GM23338 (cell line): Measurements from ENCODE around the gene EPHB1. TPM values are rescaled to one million over a fixed set of nuclear protein-coding genes. Genes with fewer than 3 reads are reported as not detected.

ENCODE experiments used
- ATAC-seq: fragments of 200-7000 bp; cut with Tn5 transposase; 3 replicates; pipeline ENCODE4 v1.9.1; 2020
- DNase-seq: peaks from one replicate; pipeline ENCODE4 v3.0.0-alpha.2; 2015; ENCODE audit warnings: low spot score
- H2AFZ ChIP-seq: fragments of 200-600 bp; sonication (generic); 2 replicates; pipeline ENCODE4 v1.8.0; 2016; ENCODE audit warnings: antibody characterized with exemption, mild to moderate bottlenecking, moderate library complexity
- H3F3A ChIP-seq: fragments of 200-600 bp; sonication (generic); replicated peaks from 2 replicates; pipeline ENCODE4 v1.8.0; 2017; ENCODE audit warnings: antibody characterized with exemption, mixed run types, low read depth
- H3K27ac ChIP-seq: fragments of 200-600 bp; sonication (generic); 2 replicates; pipeline ENCODE4 v1.6.1; 2016; ENCODE audit warnings: low read depth
- H3K27me3 ChIP-seq: fragments of 200-600 bp; sonication (generic); 2 replicates; pipeline ENCODE4 v1.8.0; 2016; ENCODE audit warnings: mild to moderate bottlenecking, mixed run types, moderate library complexity; ENCODE audit not compliant: insufficient read depth
- H3K36me3 ChIP-seq: fragments of 200-600 bp; sonication (generic); 2 replicates; pipeline ENCODE4 v1.8.0; 2016; ENCODE audit warnings: mild to moderate bottlenecking; ENCODE audit not compliant: insufficient read depth
- H3K4me1 ChIP-seq: fragments of 200-600 bp; sonication (generic); 2 replicates; pipeline ENCODE4 v1.8.0; 2016; ENCODE audit warnings: mild to moderate bottlenecking, moderate library complexity; ENCODE audit not compliant: insufficient read depth
- H3K4me2 ChIP-seq: fragments of 200-600 bp; sonication (generic); 2 replicates; pipeline ENCODE4 v1.7.1; 2017; ENCODE audit warnings: mixed run types
- H3K4me3 ChIP-seq: fragments of 200-600 bp; sonication (generic); 2 replicates; pipeline ENCODE4 v1.6.1; 2016; ENCODE audit warnings: mixed run types
- H3K79me2 ChIP-seq: fragments of 200-600 bp; sonication (generic); replicated peaks from 2 replicates; pipeline ENCODE4 v1.8.0; 2017; ENCODE audit warnings: mild to moderate bottlenecking; ENCODE audit not compliant: insufficient read depth
- H3K9me2 ChIP-seq: fragments of 200-600 bp; sonication (generic); 2 replicates; pipeline ENCODE4 v1.8.0; 2017; ENCODE audit not compliant: insufficient read depth
- H4K20me1 ChIP-seq: fragments of 200-600 bp; sonication (generic); replicated peaks from 2 replicates; pipeline ENCODE4 v1.8.0; 2017; ENCODE audit warnings: mild to moderate bottlenecking; ENCODE audit not compliant: insufficient read depth
- H3K27ac Mint-ChIP-seq: 2 replicates; pipeline ENCODE4 v1.8.0; 2020; ENCODE audit warnings: inconsistent platforms, mild to moderate bottlenecking, moderate library complexity, mixed read lengths
- H3K27me3 Mint-ChIP-seq: 3 replicates; pipeline ENCODE4 v1.8.0; 2022; ENCODE audit warnings: low read depth, mild to moderate bottlenecking, moderate library complexity, mixed read lengths, inconsistent platforms; ENCODE audit not compliant: insufficient read depth, poor library complexity
- H3K36me3 Mint-ChIP-seq: 3 replicates; pipeline ENCODE4 v1.8.0; 2021; ENCODE audit warnings: low read depth, mild to moderate bottlenecking, inconsistent platforms, moderate library complexity, mixed read lengths
- H3K4me1 Mint-ChIP-seq: 3 replicates; pipeline ENCODE4 v1.8.0; 2020; ENCODE audit warnings: mild to moderate bottlenecking, inconsistent platforms, mixed read lengths
- H3K4me3 Mint-ChIP-seq: 3 replicates; pipeline ENCODE4 v1.8.0; 2021; ENCODE audit warnings: moderate library complexity, mild to moderate bottlenecking, inconsistent platforms, mixed read lengths
- H3K9me3 Mint-ChIP-seq: 3 replicates; pipeline ENCODE4 v1.8.0; 2020; ENCODE audit warnings: moderate library complexity, mild to moderate bottlenecking, inconsistent platforms, mixed read lengths
- CREB1 ChIP-seq: fragments of 250-450 bp; sonication (Bioruptor Pico); IDR thresholded peaks from 2 replicates; pipeline ENCODE4 v1.5.0; 2020; ENCODE audit warnings: low read depth, mild to moderate bottlenecking, moderate library complexity
- ETS1 ChIP-seq: IDR thresholded peaks from 2 replicates; pipeline ENCODE4 v1.6.1; 2016; ENCODE audit warnings: antibody characterized with exemption
- EZH2 ChIP-seq: fragments of 200-600 bp; sonication (generic); IDR thresholded peaks from one replicate; pipeline ENCODE4 v1.8.0; 2017; ENCODE audit warnings: antibody characterized with exemption, mild to moderate bottlenecking, low read depth; ENCODE audit not compliant: unreplicated experiment
- EZH2phosphoT487 ChIP-seq: fragments of 200-600 bp; sonication (generic); IDR thresholded peaks from one replicate; pipeline ENCODE4 v1.8.1; 2018; ENCODE audit warnings: antibody characterized with exemption; ENCODE audit not compliant: unreplicated experiment
- JUNB ChIP-seq: IDR thresholded peaks from one replicate; pipeline ENCODE4 v1.6.1; 2016; ENCODE audit warnings: antibody characterized with exemption; ENCODE audit not compliant: unreplicated experiment
- NANOG ChIP-seq: IDR thresholded peaks from 2 replicates; pipeline ENCODE4 v1.6.1; 2016; ENCODE audit warnings: antibody characterized with exemption, borderline replicate concordance
- POLR2AphosphoS5 ChIP-seq: IDR thresholded peaks from 2 replicates; pipeline ENCODE4 v1.6.1; 2016; ENCODE audit warnings: antibody characterized with exemption, low read depth
- STAT1 ChIP-seq: IDR thresholded peaks from one replicate; pipeline ENCODE4 v1.6.1; 2016; ENCODE audit warnings: antibody characterized with exemption; ENCODE audit not compliant: unreplicated experiment
- ZNF114 ChIP-seq: fragments of 250-450 bp; sonication (Bioruptor Pico); IDR thresholded peaks from 2 replicates; pipeline ENCODE4 v1.5.0; 2020; ENCODE audit warnings: mild to moderate bottlenecking, moderate library complexity
- ZNF331 ChIP-seq: fragments of 250-450 bp; sonication (Bioruptor Pico); IDR thresholded peaks from 2 replicates; pipeline ENCODE4 v1.5.0; 2020; ENCODE audit warnings: low read depth, mild to moderate bottlenecking, moderate library complexity
- polyA plus RNA-seq: library from polyadenylated mRNA; unstranded; fragments of >200 nt; fragmentation: Nextera tagmentation; extraction: Ambion mirVana; gene quantifications from 2 replicates; pipeline ENCODE4 v1.2.1, GENCODE V29; 2016
- total RNA-seq: library from RNA; depleted of rRNA; stranded (reverse); fragments of >200 nt; shearing (Covaris generic); gene quantifications from 2 replicates; pipeline ENCODE4 v1.2.3, GENCODE V29; 2014
- TF ChIP-seq, protein P1 (sequence below): fragments of 250-450 bp; sonication (Bioruptor Pico); IDR thresholded peaks from 2 replicates; pipeline ENCODE4 v1.5.0; 2020; ENCODE audit warnings: mild to moderate bottlenecking, moderate library complexity
- TF ChIP-seq, protein P2 (sequence below): IDR thresholded peaks from one replicate; pipeline ENCODE4 v1.6.1; 2018; ENCODE audit warnings: antibody characterized with exemption; ENCODE audit not compliant: unreplicated experiment
- TF ChIP-seq, protein P3 (sequence below), 2 experiments: fragments of 200-600 bp in 1 of 2; sonication (generic) in 1 of 2; conservative IDR thresholded peaks; 2 replicates each; pipeline versions ENCODE4 v1.5.1 to v1.6.1; 2016 to 2017; ENCODE audit warnings: antibody characterized with exemption in 2 of 2, low read depth in 2 of 2, mild to moderate bottlenecking in 2 of 2, moderate library complexity in 1 of 2

The EPHB1 gene
- total and polyA plus RNA-seq, 2 experiments from 2014 or later: 2.7 to 5.2 TPM

DNA sequence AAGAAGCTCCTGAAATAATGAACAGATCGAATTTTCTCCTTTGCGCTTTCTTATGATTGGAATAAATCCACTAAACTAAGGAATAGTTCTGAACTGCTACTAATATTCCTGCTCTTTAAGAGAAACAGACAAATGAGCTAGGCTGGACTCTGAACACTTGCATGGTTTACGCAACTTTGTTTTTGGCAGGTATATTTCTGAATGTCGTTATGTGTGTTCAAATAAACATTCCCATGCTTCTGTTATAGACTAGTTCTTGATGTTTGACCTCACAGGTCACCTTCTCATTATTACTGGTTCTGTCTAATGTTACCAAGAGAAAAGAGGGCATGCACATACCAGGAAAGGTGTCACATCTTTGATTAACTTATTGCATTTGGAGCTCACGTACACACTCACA, 418.2 kb downstream of the EPHB1 start:
- Mint-ChIP-seq H3K27ac (no peak overlapping the region), H3K4me3 (no peak overlapping the region), H3K36me3 (no peaks in the 10 kb centered on the region), H3K4me1 (peaks cover 42% of the 10 kb centered on the region), H3K9me3 (no peaks in the 10 kb centered on the region), H3K27me3 (peaks cover 15% of the 10 kb centered on the region)
- ATAC-seq (no peak), DNase-seq (no peak)
- Histone ChIP-seq H3K4me1 (peaks cover 19% of the 10 kb centered on the region), H3K27ac (no peak overlapping the region), H2AFZ (no peak overlapping the region), H4K20me1 (no peaks in the 10 kb centered on the region), H3K36me3 (no peaks in the 10 kb centered on the region), H3K79me2 (no peaks in the 10 kb centered on the region), H3K9me2 (peaks cover 3% of the 10 kb centered on the region; the same call in 1 of the 2 replicates), H3K4me3 (no peak overlapping the region), H3F3A (no peaks in the 10 kb centered on the region; the same call in 1 of the 2 replicates), H3K4me2 (no peak overlapping the region), H3K27me3 (no peaks in the 10 kb centered on the region)
- TF ChIP-seq JUNB (no peak), EZH2 (no peak), ZNF114 (CRISPR knock-in tag) (no peak), NANOG (no peak), ZNF331 (CRISPR knock-in tag) (no peak), ETS1 (no peak), POLR2AphosphoS5 (no peak), CREB1 (CRISPR knock-in tag) (no peak), EZH2phosphoT487 (no peak), STAT1 (no peak)
- TF ChIP-seq, protein P1, sequence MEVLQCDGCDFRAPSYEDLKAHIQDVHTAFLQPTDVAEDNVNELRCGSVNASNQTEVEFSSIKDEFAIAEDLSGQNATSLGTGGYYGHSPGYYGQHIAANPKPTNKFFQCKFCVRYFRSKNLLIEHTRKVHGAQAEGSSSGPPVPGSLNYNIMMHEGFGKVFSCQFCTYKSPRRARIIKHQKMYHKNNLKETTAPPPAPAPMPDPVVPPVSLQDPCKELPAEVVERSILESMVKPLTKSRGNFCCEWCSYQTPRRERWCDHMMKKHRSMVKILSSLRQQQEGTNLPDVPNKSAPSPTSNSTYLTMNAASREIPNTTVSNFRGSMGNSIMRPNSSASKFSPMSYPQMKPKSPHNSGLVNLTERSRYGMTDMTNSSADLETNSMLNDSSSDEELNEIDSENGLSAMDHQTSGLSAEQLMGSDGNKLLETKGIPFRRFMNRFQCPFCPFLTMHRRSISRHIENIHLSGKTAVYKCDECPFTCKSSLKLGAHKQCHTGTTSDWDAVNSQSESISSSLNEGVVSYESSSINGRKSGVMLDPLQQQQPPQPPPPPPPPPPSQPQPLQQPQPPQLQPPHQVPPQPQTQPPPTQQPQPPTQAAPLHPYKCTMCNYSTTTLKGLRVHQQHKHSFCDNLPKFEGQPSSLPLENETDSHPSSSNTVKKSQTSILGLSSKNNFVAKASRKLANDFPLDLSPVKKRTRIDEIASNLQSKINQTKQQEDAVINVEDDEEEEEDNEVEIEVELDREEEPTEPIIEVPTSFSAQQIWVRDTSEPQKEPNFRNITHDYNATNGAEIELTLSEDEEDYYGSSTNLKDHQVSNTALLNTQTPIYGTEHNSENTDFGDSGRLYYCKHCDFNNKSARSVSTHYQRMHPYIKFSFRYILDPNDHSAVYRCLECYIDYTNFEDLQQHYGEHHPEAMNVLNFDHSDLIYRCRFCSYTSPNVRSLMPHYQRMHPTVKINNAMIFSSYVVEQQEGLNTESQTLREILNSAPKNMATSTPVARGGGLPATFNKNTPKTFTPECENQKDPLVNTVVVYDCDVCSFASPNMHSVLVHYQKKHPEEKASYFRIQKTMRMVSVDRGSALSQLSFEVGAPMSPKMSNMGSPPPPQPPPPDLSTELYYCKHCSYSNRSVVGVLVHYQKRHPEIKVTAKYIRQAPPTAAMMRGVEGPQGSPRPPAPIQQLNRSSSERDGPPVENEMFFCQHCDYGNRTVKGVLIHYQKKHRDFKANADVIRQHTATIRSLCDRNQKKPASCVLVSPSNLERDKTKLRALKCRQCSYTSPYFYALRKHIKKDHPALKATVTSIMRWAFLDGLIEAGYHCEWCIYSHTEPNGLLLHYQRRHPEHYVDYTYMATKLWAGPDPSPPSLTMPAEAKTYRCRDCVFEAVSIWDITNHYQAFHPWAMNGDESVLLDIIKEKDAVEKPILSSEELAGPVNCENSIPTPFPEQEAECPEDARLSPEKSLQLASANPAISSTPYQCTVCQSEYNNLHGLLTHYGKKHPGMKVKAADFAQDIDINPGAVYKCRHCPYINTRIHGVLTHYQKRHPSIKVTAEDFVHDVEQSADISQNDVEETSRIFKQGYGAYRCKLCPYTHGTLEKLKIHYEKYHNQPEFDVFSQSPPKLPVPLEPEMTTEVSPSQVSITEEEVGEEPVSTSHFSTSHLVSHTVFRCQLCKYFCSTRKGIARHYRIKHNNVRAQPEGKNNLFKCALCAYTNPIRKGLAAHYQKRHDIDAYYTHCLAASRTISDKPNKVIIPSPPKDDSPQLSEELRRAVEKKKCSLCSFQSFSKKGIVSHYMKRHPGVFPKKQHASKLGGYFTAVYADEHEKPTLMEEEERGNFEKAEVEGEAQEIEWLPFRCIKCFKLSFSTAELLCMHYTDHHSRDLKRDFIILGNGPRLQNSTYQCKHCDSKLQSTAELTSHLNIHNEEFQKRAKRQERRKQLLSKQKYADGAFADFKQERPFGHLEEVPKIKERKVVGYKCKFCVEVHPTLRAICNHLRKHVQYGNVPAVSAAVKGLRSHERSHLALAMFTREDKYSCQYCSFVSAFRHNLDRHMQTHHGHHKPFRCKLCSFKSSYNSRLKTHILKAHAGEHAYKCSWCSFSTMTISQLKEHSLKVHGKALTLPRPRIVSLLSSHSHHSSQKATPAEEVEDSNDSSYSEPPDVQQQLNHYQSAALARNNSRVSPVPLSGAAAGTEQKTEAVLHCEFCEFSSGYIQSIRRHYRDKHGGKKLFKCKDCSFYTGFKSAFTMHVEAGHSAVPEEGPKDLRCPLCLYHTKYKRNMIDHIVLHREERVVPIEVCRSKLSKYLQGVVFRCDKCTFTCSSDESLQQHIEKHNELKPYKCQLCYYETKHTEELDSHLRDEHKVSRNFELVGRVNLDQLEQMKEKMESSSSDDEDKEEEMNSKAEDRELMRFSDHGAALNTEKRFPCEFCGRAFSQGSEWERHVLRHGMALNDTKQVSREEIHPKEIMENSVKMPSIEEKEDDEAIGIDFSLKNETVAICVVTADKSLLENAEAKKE (CRISPR knock-in tag): no peak
- TF ChIP-seq, protein P2, sequence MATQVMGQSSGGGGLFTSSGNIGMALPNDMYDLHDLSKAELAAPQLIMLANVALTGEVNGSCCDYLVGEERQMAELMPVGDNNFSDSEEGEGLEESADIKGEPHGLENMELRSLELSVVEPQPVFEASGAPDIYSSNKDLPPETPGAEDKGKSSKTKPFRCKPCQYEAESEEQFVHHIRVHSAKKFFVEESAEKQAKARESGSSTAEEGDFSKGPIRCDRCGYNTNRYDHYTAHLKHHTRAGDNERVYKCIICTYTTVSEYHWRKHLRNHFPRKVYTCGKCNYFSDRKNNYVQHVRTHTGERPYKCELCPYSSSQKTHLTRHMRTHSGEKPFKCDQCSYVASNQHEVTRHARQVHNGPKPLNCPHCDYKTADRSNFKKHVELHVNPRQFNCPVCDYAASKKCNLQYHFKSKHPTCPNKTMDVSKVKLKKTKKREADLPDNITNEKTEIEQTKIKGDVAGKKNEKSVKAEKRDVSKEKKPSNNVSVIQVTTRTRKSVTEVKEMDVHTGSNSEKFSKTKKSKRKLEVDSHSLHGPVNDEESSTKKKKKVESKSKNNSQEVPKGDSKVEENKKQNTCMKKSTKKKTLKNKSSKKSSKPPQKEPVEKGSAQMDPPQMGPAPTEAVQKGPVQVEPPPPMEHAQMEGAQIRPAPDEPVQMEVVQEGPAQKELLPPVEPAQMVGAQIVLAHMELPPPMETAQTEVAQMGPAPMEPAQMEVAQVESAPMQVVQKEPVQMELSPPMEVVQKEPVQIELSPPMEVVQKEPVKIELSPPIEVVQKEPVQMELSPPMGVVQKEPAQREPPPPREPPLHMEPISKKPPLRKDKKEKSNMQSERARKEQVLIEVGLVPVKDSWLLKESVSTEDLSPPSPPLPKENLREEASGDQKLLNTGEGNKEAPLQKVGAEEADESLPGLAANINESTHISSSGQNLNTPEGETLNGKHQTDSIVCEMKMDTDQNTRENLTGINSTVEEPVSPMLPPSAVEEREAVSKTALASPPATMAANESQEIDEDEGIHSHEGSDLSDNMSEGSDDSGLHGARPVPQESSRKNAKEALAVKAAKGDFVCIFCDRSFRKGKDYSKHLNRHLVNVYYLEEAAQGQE: no peak
- TF ChIP-seq, protein P3, sequence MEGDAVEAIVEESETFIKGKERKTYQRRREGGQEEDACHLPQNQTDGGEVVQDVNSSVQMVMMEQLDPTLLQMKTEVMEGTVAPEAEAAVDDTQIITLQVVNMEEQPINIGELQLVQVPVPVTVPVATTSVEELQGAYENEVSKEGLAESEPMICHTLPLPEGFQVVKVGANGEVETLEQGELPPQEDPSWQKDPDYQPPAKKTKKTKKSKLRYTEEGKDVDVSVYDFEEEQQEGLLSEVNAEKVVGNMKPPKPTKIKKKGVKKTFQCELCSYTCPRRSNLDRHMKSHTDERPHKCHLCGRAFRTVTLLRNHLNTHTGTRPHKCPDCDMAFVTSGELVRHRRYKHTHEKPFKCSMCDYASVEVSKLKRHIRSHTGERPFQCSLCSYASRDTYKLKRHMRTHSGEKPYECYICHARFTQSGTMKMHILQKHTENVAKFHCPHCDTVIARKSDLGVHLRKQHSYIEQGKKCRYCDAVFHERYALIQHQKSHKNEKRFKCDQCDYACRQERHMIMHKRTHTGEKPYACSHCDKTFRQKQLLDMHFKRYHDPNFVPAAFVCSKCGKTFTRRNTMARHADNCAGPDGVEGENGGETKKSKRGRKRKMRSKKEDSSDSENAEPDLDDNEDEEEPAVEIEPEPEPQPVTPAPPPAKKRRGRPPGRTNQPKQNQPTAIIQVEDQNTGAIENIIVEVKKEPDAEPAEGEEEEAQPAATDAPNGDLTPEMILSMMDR (conservative IDR thresholded peaks at IDR 0.05; ENCODE audit: low read depth in 2 of 2): no peak
